SH-SY5Y (cell line): ENCODE measurements around the gene PIK3C2A.

Experiments used
- GATA2 ChIP-seq: IDR thresholded peaks from 2 replicates; pipeline ENCODE4 v1.6.1; 2011; ENCODE audit warnings: mild to moderate bottlenecking, low read depth, low read length
- GATA3 ChIP-seq: IDR thresholded peaks from 2 replicates; pipeline ENCODE4 v1.6.1; 2011; ENCODE audit warnings: low read depth, mild to moderate bottlenecking, low read length, moderate library complexity

DNA sequence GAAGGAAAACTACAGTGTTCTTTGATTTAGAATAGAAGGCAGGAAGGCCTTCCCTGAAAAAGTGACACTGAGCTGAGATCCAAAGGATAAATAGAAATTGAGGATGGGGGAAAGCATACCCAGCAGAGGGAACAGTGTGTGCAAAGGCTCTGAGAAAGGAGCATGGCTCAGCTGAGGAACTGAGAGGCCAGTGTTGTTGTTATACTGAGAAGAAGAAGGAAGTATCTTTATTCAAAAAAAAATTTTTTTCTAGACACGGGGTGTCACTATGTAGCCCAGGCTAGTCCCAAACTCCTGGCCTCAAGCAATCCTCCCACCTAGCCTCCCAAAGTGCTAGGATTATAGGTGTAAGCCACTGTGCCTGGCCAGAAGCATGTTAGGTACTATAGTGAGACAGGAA lies 3.5 kb upstream of the PIK3C2A start:
- no peak for TF ChIP-seq GATA2
- no peak for TF ChIP-seq GATA3
